ENCODE data around the gene NUMB.

DNA sequence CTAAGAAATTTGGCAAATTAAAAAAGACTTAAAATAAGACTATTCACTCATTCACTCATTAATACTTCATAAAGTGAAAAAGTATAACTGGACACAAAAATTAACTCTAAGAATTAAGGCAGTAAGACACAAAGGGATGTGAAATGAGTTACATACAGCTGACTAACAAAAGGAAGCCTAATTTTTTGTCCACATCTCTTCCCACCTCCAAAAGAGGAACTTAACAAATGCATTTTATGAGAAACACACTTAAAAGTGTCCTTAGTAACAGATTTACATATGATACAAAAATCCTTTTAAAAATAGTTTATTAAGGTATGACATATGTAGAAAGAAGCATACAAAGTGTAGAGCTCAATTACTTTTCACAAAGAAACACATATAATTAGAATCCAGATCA lies 88.9 kb downstream of the NUMB start:
- TF ChIP-seq, protein P1, sequence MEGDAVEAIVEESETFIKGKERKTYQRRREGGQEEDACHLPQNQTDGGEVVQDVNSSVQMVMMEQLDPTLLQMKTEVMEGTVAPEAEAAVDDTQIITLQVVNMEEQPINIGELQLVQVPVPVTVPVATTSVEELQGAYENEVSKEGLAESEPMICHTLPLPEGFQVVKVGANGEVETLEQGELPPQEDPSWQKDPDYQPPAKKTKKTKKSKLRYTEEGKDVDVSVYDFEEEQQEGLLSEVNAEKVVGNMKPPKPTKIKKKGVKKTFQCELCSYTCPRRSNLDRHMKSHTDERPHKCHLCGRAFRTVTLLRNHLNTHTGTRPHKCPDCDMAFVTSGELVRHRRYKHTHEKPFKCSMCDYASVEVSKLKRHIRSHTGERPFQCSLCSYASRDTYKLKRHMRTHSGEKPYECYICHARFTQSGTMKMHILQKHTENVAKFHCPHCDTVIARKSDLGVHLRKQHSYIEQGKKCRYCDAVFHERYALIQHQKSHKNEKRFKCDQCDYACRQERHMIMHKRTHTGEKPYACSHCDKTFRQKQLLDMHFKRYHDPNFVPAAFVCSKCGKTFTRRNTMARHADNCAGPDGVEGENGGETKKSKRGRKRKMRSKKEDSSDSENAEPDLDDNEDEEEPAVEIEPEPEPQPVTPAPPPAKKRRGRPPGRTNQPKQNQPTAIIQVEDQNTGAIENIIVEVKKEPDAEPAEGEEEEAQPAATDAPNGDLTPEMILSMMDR (IDR thresholded peaks at IDR 0.05), result no peak
- TF ChIP-seq ZFX (IDR thresholded peaks at IDR 0.05; ENCODE audit: borderline replicate concordance), result no peak
